NK-92 (cell line): ENCODE results near the gene GDF7.
"Not testable (repeated sequence)": the region's sequence is repeated elsewhere in the genome, so short reads cannot be mapped to it uniquely, and the experiment has no call there.

ENCODE experiments used
- DNase-seq: peaks from one replicate; lab custom pipeline; 2025; ENCODE audit not compliant: unreplicated experiment; lab: John Stamatoyannopoulos, UW

The GDF7 gene

DNA sequence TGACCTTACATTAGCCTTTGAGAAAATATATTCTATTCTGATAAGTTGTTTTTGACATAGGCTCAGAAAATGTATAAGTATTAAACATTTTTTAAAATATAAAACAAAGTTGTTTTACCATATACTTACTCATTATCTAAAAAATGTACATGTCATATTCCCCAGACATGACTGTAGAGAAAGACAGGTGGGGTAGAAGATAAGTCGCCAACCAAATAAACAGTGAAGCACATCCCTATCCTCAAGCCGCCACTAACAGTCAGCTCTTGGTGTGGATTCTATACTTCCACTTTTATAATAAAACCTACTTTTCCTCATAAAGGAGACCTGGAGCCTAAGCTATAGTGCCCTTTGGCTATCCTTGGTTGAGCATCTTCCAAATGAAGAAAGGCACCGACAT, 26.4 kb downstream of the GDF7 start:
- DNase-seq = no peak

DNA sequence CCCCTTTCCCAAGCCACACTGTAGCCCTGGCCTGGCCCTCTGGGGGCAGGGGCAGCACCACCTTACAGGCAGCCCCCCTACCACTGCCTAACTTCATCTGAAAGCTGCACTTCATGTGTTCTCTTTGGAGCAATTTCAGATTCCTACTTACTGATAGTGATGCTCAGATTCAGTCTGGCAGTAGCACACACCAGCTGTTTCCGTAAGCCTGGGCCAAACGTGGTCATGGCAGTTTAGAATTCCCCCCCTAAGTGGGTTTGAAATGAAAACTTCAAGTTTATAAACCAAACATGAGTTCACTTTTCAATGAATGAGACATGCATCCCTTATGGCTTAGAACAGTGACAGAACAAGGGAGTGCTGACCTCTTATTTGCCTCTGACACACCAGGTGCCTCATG, 29.4 kb downstream of the GDF7 start:
- no peak for DNase-seq

DNA sequence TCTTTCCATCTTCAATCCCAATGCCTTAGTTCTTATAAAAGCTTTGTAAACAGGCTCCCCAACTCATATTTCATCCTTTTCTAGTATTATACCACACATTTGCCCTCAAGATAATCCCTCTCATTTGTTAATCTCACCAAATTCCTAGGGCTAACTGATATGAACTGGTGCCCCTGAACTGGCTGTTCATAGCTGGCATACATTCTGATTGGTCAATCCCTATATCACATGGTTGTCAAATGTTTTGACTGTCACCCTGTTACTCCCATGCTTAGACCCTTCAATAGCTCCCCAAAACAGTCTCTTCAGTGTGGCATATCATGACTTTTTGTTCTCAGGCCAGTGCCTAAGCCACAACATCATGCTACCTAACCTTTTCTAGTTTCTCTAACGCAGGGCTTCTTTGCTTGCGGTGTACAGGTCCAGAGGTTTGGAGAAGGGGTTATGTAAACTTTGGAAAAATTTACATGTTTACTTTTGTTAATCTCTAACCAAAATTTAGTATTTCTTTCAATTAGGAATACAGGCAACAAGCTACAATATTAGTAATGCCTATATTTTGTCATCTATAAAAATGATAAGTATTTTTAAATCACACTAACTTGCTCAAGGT, 30.5 kb downstream of the GDF7 start:
- no peak for DNase-seq

DNA sequence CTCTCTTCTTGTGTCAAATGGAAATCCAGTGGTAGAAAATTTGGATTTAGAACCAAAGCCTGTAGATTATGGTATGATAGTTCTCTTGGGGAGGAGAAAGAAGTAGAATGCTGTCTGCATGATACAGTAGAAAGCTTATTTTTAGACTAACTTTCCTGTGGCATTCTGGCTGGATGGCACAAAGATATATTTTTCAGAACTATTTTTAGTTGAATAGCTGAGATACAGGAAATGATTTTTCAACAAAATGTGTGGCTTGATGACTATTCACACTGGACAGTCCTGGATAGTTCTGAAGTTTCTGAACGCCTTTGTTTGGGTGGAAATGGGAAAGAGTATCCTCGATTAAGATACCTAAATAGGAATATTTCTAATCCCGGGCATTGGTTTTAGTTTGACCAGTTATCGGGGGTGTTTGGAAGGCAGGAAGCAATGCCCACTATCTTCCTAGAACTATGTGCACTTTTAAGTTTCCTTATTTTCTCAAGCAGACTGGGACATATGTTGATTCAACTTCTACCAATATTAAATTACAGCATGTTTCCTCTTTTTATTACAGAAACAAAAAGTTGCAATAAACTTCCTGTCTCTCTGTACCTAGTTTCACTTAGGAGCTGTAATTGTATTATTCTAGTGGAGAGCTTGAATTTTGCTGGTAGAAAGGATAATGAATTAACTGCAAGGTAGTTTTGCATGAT, 32.1 kb downstream of the GDF7 start:
- DNase-seq = no peak

DNA sequence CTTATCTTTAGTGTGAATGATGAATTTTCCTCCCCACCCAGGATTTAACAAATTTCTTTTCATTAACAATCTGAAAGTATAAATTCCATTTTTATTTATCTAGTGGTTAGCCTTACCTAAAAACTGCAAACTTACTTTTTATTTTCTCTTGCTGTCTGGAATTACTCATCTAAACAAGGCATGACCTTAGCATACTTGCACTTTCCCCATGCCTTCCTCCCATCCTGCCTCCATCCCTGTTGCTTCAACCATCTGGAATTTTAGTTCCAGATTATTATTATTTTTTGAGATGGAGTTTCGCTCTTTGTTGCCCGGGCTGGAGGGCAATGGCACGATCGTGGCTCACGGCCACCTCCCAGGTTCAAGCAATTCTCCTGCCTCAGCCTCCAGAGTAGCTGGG, 35.6 kb downstream of the GDF7 start:
- DNase-seq = no peak

DNA sequence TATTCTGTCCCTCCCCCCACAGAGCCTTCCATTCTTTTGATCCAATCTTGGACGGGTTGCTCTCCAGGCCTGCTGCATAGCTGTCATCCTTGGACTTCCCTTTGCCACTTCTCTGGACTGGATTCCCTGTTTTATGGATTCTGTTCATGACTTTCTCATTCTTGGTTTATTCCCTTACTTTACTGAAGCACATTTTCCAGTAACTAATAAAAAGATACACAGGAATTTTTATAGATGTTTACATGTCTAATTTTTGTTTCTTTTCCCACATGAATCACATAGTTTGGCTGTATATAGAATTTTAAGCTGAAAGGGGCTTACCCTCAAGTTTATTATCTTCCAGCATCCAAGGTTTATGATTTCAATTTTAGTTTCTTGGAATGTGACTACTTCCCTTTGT, 37.9 kb downstream of the GDF7 start:
- DNase-seq = no peak

DNA sequence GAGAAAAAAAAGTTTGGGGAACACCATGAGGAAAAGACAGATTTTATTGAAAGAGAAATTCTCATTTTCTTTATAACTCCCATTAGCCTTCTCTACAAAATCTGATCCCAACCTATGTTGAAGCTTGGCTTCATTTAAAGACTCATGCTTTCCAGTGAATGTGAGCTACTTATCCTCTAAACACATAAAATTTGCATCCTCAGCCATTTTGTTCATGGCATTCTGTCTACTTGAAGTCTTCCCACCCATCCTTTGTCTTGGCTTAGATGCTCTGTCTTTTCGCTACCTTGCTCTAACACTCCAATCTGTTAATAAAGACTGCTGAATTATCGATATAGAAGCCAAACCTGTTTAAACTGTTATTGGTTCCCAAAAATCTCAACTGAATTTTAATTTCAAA, 39.3 kb downstream of the GDF7 start:
- DNase-seq = no peak

DNA sequence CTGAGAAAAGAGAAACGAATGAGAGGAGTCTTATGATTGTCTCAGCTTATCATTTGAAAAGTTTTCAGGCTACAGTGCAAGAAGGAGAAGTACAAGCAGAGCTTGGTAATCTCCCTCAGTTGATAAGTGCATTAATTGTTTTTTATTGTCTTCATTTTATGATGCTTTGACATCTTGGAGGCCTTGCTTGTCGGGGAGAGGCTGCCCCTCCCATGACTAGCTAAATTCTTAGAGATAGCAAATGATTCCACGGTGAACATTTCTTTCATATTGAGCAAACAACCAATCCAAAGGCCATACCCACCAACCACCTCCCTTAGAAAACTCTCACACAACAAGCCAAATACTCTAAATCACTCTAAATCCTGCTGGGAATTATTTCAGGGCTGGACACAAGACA, 39.8 kb downstream of the GDF7 start:
- no peak for DNase-seq

DNA sequence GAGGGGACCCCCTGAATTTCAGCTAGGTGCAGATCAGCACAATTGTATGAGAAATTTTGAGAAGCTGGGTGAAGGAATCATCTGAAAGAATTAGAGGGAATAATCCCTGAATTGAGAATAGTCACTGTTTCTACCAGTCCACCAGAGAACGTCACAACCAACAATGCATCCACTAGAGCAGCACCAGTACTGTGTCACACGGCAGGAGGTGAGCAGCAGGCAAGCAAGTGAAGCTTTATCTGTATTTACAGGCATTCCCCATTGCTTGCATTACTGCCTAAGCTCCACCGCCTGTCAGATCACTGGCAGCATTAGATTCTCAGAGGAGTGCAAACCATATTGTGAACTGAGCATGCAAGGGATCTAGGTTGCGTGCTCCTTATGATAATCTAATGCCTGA, 40.7 kb downstream of the GDF7 start:
- no peak for DNase-seq

DNA sequence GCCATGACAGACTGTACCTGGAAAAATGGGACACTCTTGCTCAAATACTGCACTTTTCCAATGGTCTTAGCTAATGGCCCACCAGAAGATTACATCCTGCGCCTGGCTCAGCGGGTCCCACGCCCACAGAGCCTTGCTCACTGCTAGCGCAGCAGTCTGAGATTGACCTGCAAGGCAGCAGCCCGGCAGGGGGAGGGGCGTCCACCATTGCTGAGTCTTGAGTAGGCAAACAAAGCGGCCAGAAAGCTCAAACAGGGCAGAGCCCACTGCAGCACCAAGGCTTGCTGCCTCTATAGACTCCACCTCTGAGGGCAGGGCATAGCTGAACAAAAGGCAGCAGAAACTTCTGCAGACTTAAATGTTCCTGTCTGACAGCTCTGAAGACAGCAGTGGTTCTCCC, 44.7 kb downstream of the GDF7 start:
- DNase-seq = not testable (repeated sequence)

DNA sequence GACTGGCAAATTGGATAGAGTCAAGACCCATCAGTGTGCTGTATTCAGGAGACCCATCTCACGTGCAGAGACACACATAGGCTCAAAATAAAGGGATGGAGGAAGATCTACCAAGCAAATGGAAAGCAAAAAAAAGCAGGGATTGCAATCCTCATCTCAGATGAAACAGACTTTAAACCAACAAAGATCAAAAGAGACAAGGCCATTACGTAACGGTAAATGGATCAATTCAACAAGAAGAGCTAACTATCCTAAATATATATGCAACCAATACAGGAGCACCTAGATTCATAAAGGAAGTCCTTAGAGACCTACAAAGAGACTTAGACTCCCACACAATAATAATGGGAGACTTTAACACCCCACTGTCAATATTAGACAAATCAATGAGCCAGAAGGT, 46.6 kb downstream of the GDF7 start:
- DNase-seq = not testable (repeated sequence)

DNA sequence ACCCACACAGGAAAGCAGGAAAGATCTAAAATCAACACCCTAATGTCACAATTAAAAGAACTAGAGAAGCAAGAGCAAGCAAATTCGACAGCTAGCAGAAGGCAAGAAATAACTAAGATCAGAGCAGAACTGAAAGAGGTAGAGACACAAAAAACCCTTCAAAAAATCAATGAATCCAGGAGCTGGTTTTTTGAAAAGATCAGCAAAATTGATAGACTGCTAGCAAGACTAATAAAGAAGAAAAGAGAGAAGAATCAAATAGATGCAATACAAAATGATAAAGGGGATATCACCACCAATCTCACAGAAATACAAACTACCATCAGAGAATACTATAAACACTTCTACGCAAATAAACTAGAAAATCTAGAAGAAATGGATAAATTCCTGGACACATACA, 47.5 kb downstream of the GDF7 start:
- DNase-seq = not testable (repeated sequence)

DNA sequence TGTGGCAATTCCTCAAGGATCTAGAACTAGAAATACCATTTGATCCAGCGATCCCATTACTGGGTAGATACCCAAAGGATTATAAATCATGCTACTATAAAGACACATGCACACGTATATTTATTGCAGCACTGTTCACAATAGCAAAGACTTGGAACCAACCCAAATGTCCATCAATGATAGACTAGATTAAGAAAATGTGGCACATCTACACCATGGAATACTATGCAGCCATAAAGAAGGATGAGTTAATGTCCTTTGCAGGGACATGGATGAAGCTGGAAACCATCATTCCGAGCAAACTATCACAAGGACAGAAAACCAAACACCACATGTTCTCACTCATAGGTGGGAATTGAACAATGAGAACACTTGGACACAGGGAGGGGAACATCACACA, 49.2 kb downstream of the GDF7 start:
- not testable (repeated sequence) for DNase-seq

DNA sequence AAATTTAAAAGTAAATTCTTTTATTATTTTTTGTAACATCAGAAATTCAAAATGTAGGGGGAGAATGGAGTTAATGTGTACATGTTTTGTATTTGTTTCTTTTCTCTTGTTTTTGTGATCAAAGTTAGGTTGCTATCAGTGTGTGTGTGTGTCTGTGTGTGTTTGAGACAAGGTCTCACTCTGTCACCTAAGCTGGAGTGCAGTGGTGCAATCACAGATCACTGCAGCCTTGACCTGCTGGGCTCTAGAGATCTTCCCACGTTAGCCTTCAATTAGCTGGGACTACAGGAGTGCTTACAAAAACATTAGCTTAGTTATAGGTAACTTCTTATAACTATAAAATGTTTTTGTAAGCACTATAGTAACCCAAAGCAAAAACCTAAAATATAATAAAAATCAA, 50.7 kb downstream of the GDF7 start:
- no peak for DNase-seq

DNA sequence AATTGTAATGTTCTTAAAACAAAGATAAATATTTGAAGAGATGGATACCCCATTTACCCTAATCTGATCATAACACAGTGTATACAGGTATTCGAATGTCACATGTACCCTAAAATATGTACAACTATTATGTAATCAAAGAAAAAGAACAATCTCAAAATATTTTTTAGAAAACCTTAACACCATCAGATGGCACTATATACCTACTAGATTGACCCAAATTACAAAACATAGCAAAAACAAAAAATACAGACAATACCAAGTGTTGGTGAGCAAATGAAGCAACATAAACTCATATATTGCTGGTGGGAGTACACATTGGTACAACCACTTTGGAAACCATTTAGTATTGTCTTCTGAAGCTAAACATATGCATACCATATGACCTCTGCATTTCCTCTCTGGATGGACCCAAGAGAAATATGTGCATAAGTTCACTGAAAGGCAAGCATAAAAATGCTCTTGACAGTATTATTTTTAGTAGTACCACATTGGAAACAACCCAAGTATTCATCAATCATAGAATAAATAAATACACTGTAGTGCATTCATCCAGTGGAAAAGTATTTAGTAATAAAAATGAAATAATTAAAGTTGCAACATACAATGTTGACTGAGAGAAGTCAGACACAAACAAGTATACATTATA, 55.8 kb downstream of the GDF7 start:
- no peak for DNase-seq

DNA sequence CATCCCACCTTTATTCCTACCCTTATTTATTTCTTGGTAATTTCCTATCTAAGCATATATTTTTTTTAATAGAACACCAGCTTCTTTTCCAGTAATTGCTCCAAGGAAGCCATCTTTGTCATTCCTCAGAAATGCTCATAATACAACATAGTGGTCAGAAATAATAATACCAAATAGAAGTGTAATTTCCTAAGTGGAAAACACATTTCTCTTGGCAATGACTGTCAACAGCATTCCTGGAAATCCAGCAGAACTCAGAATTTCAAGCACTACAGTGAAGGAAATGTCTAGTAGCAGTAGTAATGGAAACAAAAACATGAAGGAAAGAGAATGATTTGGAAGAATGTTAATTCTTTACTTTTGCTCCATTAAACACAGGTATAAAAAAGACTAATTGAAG, 56.6 kb downstream of the GDF7 start:
- DNase-seq = no peak

DNA sequence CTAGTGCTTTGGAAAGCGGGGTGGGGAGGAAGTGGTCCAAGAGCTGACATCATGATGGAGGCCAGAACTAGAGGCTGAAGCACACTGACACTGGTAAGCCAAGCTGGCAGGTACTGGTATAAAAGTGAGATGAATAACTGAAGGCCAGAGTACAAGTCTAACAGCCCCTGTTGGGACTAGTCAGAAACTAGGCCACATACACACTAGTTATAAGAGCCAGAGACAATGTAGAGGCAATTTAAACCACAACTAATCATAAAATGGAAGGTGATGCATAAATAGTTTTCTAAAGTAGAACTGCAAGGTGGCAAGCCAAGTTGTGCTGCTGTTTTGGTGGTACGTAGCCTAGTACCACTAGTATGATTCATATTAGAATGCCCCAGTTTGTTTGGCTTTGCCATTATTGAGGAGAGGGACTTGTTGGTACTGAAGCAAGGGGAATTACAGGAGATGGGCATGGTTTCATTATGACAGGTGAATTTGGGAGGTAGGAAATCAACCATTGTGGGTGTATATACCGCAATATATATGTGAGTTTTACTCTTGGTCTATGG, 57.6 kb downstream of the GDF7 start:
- DNase-seq = no peak

DNA sequence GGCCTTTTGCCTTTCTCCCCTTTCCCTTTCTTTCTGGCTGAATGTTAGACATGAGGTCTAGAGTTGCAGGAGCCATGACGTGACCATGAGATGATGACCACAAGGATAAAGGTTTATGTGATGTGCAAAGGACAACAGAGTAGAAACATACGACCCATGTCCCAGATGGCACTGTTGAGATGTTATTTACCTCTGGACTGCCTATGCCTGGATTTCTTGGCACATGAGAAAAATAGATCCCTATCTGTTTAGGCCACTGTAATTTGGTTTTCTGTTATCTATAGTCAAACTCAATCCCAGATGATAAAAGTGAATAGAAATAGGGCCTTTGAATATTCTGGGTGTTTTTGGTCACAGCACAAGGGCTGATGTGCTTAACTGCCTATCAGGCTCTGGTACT, 58.8 kb downstream of the GDF7 start:
- no peak for DNase-seq

DNA sequence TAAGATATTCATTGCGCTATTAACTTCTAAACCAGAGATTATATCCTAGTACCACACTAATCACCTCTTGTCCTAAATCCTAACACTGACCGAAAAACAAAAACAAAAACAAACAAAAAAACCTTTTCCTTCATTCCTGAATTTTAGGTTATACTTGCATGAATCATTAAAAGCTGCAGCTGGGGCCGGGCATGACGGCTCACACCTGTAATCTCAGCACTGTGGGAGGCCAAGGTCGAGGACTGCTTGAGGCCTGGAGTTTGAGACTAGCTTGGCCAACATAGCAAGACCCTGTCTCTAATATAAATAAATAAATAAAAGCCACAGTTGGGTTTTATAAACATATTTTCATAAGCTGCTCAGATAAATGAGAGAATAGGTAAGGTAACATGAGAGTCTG, 60.0 kb downstream of the GDF7 start:
- no peak for DNase-seq

DNA sequence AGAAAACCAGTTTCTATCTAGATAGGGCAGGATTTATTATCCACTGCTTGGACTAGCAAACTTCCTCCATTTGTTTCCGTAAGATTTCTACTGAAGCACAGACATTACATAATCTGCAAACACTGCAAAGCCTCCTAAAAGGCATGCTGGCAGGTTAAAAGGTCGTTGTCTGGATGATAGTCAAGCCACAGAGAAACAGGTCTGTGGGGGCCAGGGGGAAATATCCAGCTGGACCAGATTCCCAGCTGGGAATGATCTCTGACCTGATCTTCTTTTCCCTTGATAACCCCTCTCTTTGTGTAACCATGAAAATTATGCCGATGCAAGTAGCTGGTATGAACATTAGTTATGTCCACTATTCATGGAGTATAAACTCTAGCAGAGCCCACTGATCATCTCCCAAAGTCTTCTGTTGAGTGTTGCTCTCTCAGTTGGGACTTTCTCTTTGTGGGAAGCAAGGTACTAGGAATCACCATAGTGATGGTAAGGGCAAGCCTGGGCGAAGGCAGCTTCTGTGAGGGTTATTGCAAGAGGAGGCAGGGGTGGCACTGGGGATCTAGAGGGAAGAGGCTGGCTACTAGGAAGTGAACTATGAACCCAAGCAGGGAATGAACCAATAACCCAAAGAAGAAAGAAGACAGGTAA, 61.3 kb downstream of the GDF7 start:
- DNase-seq = no peak
